NCI-H446 treated with DMSO at 0.1 percent for 48 hours (cell line): ENCODE measurements around the gene LAMA1.

Experiments used
- DNase-seq: peaks from one replicate; lab custom pipeline; 2025; lab: John Stamatoyannopoulos, UW

LAMA1 gene

GRCh38 chr18:6983366-6983765 lies 134.2 kb downstream of the LAMA1 start:
- DNase-seq = no peak

- DNase-seq = no peak
Observed at GRCh38 chr18:6982398-6982797, 135.2 kb downstream of the LAMA1 start.

- no peak for DNase-seq
Observed at GRCh38 chr18:6980363-6980762, 137.2 kb downstream of the LAMA1 start.

GRCh38 chr18:6979954-6980353 lies 137.6 kb downstream of the LAMA1 start:
- DNase-seq = no peak

GRCh38 chr18:6976935-6977334 lies 140.7 kb downstream of the LAMA1 start:
- DNase-seq = no peak

GRCh38 chr18:6975084-6975483 lies 142.5 kb downstream of the LAMA1 start:
- DNase-seq = no peak

GRCh38 chr18:6971823-6972478 lies 145.6 kb downstream of the LAMA1 start:
- no peak for DNase-seq

GRCh38 chr18:6963452-6964097 lies 154.0 kb downstream of the LAMA1 start:
- no peak for DNase-seq

- DNase-seq = no peak
Observed at GRCh38 chr18:6962571-6963451, 154.8 kb downstream of the LAMA1 start.

GRCh38 chr18:6961331-6961730 lies 156.3 kb downstream of the LAMA1 start:
- DNase-seq = no peak

GRCh38 chr18:6960656-6961055 lies 156.9 kb downstream of the LAMA1 start:
- no peak for DNase-seq

- no peak for DNase-seq
Observed at GRCh38 chr18:6960124-6960523, 157.5 kb downstream of the LAMA1 start.

GRCh38 chr18:6959110-6959509 lies 158.5 kb downstream of the LAMA1 start:
- no peak for DNase-seq

- no peak for DNase-seq
Observed at GRCh38 chr18:6956999-6957398, 160.6 kb downstream of the LAMA1 start.

- DNase-seq = no peak
Observed at GRCh38 chr18:6956495-6956894, 161.1 kb downstream of the LAMA1 start.

- no peak for DNase-seq
Observed at GRCh38 chr18:6955304-6955703, 162.3 kb downstream of the LAMA1 start.

GRCh38 chr18:6954501-6954900 lies 163.1 kb downstream of the LAMA1 start:
- no peak for DNase-seq

- DNase-seq = no peak
Observed at GRCh38 chr18:6951336-6952090, 166.1 kb downstream of the LAMA1 start.

GRCh38 chr18:6950641-6951040 lies 167.0 kb downstream of the LAMA1 start:
- DNase-seq = no peak

- no peak for DNase-seq
Observed at GRCh38 chr18:6949800-6950586, 167.6 kb downstream of the LAMA1 start.

GRCh38 chr18:6948281-6949055 lies 169.1 kb downstream of the LAMA1 start:
- DNase-seq = no peak
